D721Med (cell line): ENCODE data around the gene ADAMTS12.
"Not testable (repeated sequence)": the region's sequence is repeated elsewhere in the genome, so short reads cannot be mapped to it uniquely, and the experiment has no call there.

Source experiments
- DNase-seq: peaks from one replicate; pipeline ENCODE4 v3.0.0; 2011; ENCODE audit warnings: low spot score; ENCODE audit not compliant: insufficient read length
- FAIRE-seq: peaks from 2 replicates; lab custom pipeline; 2011; peaks lifted over from hg19 to GRCh38; lab: Jason Lieb, UNC
- TF ChIP-seq, protein P1 (sequence below): IDR thresholded peaks from 2 replicates; pipeline ENCODE4 v1.5.1; 2012; ENCODE audit warnings: mild to moderate bottlenecking, control low read depth; ENCODE audit not compliant: insufficient read depth; ENCODE audit errors: missing control alignments

The ADAMTS12 gene

DNA sequence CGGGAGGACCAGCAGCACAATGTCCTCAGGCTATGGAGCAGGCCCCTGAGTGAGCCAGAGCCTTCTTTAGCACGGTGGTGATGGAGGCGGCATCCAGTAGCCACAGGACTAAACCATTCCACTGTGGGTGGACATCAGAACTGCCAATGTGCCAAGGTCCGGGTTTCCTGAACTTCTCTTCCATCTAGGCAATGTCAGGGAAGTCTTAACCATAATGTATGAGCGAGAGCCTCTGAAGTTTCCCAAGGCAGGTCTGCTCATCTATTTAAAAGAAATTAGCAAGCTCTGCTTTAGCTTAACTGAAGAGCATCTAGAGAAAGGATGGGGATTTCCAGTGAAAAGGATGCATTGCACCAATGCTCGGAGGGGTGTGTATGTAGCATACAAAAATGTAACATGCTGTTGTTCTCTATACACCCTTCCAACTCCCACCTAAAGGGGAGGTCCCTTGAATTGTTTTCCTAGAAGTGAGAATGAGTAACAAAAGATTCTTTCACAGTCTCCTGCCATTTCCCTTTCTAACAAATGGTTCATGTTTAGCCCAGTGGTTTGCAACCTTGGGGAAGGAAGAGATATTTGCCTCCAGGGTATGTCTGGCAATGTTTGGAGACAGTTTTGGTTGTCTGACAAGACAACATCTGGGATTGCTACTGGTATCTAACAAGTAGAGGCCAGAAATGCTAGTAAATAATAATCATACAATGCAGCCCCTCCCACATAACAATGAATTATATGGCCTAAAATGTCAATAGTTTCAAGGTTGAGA lies 38.3 kb upstream of the ADAMTS12 start:
- TF ChIP-seq, protein P1, sequence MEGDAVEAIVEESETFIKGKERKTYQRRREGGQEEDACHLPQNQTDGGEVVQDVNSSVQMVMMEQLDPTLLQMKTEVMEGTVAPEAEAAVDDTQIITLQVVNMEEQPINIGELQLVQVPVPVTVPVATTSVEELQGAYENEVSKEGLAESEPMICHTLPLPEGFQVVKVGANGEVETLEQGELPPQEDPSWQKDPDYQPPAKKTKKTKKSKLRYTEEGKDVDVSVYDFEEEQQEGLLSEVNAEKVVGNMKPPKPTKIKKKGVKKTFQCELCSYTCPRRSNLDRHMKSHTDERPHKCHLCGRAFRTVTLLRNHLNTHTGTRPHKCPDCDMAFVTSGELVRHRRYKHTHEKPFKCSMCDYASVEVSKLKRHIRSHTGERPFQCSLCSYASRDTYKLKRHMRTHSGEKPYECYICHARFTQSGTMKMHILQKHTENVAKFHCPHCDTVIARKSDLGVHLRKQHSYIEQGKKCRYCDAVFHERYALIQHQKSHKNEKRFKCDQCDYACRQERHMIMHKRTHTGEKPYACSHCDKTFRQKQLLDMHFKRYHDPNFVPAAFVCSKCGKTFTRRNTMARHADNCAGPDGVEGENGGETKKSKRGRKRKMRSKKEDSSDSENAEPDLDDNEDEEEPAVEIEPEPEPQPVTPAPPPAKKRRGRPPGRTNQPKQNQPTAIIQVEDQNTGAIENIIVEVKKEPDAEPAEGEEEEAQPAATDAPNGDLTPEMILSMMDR: no peak
- DNase-seq (no peak), FAIRE-seq (no peak)

DNA sequence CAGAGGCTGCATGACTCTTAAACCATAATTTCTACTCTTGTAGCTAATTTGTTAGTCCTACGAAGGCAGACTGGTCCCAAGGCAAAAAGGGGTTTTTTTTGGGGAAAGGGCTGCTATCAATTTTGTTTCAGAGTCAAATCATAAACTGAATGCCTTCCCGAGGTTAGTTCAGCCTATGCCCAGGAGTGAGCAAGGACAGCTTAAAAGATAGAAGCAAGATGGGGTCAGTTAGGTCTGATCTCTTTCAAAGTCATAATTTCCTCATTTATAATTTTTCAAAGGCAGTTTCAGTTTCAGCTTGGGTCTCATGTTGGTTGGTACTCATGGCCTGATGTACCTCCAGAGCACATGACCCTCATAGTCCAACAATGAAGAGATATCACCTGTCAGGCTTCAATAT lies 36.5 kb upstream of the ADAMTS12 start:
- TF ChIP-seq, protein P1: no peak
- DNase-seq (no peak), FAIRE-seq (no peak)

DNA sequence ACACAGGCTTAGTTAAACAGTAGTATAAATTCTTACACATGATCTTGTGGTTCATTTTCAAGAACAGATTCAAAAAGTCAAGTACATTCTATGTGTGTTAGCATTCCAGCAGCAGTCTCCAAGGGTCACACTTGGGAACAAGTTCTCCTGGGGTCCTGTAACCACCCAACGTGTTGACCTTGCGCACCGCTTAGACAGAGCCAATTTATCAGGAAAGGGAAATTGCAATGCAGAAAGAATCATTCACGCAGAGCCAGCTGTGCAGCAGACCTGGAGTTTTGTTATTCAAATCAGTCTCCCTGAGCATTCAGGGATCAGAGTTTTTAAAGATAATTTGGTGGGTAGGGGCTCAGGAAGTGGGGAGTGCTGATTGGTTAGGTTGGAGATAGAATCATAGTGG lies 35.9 kb upstream of the ADAMTS12 start:
- no peak for FAIRE-seq

DNA sequence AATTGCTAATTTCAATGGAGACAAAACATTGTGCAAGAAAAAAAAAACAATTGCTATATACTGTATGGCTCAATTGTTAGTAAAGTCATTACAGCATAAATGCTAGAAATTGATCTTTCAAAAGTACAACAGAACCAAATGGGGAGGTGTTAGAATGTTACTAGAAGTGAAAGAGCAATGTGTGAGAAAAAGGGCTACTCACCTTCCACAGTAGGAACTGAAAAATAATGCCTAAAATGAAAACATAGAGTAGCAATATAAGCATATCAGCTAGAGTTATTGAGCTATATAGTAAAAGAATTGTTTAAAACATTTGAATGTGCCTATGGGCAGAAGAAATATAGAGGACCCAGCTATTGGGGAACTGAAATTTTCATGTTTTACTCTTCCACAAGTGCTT lies 33.5 kb upstream of the ADAMTS12 start:
- FAIRE-seq (no peak), DNase-seq (no peak)
- TF ChIP-seq, protein P1: no peak

More for the DNA sequence above, 35.9 kb upstream of the ADAMTS12 start:
- no peak for DNase-seq
- TF ChIP-seq, protein P1: no peak

DNA sequence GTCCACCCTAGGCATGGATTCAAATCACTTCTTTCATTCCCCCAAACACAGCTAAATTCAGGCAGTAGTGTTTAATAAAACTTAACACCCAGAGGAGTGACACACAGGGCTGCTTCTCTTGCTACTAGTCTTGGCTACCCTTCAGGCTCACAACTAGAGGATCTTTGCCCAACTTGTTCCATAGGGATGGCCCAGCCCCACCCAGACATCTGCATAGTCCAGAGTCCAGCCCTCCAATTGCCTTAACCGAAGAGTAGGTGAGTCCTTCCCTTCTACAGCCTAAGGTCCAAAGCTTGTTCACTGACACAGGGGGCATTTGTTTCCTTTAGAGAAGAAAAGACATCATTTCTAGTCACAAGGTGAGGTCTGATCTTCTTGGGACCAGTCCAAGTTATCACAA lies 29.2 kb upstream of the ADAMTS12 start:
- no peak for FAIRE-seq
- TF ChIP-seq, protein P1: no peak
- DNase-seq: no peak

DNA sequence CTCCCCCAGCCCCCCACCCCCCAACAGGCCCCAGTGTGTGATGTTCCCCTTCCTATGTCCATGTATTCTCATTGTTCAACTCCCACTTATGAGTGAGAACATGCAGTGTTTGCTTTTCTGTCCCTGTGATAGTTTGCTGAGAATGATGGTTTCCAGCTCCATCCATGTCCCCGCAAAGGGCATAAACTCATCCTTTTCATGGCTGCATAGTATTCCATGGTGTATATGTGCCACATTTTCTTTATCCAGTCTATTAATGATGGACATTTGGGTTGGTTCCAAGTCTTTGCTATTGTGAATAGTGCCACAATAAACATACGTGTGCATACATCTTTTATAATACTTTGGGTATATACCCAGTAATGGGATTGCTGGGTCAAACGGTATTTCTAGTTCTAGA lies 23.1 kb upstream of the ADAMTS12 start:
- not testable (repeated sequence) for DNase-seq, FAIRE-seq

DNA sequence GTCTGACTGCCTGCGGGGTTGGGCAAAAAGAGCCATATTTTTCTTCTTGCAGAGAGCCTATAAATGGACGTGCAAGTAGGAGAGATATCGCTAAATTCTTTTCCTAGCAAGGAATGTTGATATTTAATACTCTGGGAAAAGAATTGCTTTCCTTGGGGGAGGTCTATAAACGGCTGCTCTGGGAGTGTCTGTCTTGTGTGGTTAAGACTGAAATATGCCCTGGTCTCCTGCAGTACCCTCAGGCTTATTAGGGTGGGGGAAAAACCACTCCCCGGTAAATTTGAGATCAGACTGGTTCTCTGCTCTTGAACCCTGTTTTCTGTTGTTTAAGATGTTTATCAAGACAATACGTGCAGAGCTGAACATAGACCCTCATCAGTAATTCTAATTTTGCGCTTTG lies 14.5 kb upstream of the ADAMTS12 start:
- DNase-seq, FAIRE-seq: not testable (repeated sequence)

DNA sequence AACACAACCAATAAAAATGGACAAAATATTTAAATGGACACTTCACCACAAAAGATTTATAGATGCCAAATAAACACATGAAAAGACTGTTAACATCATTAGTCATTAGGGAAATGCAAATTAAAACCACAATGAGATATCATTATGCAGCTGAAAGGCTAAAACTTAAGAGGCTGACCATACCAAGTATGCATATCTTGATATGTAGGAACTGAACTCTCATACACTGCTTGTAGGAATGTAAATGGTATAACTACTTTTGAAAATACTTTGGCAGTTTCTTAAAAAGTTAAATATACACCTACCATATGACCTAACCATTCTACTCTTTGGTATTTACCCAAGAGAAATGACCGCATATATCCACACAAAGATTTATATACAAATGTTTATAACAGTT lies 13.6 kb upstream of the ADAMTS12 start:
- DNase-seq (no peak), FAIRE-seq (no peak)
- TF ChIP-seq, protein P1: no peak
